T follicular helper cell (primary cell): Measurements from ENCODE around the gene UGGT2.
"Not testable (repeated sequence)": the region's sequence is repeated elsewhere in the genome, so short reads cannot be mapped to it uniquely, and the experiment has no call there.

ENCODE experiments used
- DNase-seq: peaks from one replicate; pipeline ENCODE4 v3.0.0-alpha.2; 2020; ENCODE audit warnings: low read depth
- total RNA-seq, 2 experiments: gene quantifications; one replicate each; lab custom pipeline; 2026; lab: John Stamatoyannopoulos, UW

Gene UGGT2
- total RNA-seq: 0 to 0.04 reads per million in 2 experiments

DNA sequence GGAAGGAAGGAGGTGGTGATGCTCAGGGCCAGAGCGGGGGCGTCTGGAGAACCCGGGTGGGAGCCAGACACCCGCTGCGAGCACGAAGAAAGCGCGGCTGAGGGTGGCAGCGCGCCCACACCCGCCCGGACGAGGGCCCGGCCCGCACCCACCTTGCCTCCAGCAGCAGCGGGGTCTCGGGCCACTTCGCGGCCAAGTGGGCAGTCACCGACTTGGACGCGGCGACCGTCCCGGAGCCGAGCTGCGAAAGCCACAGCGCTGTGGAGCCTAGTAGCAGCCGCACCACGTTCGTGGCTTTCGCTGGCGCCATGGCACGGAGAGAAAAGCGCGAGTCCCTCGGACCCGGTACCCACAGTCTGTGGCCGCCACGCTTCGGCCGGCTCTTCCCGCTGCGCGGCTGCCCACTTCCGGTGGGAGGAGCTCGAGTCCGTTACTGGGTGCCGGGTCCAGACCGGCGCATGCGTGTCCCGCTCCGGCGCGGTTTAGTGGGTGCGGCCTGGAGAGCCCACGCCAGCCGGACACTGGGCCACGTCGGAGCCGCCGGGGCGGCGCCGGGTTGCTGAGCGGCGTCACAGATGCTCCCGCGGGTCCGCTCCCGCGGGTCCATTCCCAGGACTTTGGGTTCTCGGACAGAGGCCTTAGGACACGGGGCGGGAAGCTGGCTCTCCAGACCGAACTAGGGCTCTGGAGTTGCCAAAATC lies at the start of gene UGGT2:
Gene UGGT2, minus strand, starts transcription at position 399 of the 701 bp plus-strand sequence. Its CDS starts 89 bp downstream, at position 310.
- no peak for DNase-seq

- DNase-seq: no peak
Observed at GRCh38 chr13:96100457-96101220, 47.4 kb upstream of the UGGT2 start.

GRCh38 chr13:96093296-96094006 lies 40.2 kb upstream of the UGGT2 start:
- no peak for DNase-seq

GRCh38 chr13:96091164-96092117 lies 38.2 kb upstream of the UGGT2 start:
- DNase-seq: no peak

DNA sequence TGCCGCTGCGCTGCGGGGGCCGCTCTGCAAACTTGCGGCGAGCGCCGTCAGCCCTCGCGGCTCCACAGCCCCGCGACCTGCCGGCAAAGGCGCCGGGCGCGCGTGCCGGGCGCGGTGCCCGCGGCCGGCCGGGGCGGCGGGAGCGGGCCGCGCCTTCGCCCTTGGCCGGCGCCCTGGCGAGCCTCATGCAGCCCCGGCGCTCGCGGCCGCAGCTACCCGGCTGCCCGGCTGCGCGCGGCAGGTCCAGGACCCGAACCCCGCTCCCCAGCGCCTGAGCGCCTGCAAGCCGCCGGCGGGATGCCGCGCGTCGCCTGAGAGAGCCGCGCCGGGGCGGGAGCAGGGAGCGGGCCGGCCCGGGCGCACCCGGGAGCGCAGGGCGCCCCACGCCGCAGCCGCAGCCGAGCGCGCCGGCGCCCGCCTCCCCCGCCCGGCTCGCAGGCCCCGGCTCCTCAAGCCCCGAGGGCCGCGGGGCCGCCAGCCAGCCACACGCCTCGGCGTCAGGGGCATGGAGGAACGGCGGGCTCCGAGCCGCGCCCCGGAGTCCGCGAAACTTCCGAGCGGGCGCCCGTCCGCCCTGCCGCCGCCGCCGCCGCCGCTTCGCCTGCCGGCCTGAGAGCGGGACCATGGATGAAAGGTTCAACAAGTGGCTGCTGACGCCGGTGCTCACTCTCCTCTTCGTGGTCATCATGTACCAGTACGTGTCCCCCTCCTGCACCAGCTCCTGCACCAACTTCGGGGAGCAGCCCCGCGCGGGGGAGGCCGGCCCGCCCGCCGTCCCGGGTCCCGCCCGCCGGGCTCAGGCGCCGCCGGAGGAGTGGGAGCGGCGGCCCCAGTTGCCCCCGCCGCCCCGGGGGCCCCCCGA lies 37.3 kb upstream of the UGGT2 start:
- no peak for DNase-seq

DNA sequence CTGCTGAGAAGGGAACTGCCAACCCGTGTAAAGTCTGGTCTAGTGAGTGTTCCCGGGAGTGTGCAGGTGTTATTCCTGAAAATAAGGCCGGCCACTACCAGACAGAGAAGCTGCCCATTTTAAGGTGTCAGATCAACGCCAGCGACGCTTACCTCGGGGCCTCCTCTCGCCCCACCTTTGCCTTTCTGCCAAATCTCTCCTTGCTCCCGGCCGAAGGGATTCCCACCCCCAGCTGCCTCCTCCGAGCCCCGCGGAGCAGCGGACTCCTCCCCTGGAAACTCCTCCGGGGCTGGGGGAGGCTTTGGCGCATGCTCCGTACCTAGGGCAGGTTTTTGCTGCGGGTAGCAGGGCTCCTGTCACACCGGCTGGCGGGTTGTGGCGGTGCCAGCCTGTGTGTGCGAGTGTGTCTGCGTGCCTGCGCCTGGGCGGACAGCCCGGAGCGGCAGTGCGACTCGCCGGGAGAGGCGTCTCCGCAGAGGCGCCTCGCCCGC lies 36.6 kb upstream of the UGGT2 start, which contains the start of gene HS6ST3:
Gene HS6ST3, plus strand, starts transcription at position 359 of the 491 bp plus-strand sequence.
- DNase-seq: no peak

DNA sequence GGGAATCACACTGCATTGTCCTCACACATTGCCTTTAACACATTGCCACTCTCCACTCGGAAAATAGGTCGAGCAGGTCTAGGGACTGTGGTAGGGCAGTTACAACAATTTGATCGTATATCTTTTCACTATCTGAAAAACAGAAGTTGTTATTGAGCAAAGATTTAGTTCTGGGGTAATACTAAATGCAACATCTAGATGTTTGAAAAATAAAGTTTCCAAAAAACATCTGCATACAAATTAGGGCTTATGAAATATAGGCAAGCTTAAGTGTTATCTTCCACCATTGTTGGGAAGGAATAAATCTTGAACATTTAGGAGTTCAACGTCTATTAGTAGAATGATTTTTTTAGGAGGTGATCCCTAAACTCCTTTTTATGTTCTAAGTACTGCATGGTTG lies 35.9 kb upstream of the UGGT2 start:
- no peak for DNase-seq

- DNase-seq: no peak
Observed at GRCh38 chr13:96086736-96087135, 33.5 kb upstream of the UGGT2 start.

DNA sequence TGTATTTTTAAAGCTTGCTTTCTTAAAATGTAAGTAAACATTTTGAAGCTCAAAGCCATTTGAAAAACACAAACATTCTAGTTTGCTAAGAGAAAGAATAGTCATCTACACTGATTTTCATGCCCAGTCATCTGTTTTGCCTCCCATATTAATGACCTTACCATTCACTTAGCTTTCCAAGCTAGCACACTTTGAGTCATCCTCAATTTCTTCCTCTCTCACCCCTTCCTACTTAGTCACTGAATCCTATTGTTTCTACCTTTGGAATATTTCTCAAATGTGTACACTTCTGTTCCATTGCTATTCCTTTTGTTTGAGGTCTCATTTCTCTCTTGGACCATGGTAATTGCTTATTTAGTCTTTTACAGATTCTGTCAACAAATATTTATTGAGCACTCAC lies 29.4 kb upstream of the UGGT2 start:
- no peak for DNase-seq

DNA sequence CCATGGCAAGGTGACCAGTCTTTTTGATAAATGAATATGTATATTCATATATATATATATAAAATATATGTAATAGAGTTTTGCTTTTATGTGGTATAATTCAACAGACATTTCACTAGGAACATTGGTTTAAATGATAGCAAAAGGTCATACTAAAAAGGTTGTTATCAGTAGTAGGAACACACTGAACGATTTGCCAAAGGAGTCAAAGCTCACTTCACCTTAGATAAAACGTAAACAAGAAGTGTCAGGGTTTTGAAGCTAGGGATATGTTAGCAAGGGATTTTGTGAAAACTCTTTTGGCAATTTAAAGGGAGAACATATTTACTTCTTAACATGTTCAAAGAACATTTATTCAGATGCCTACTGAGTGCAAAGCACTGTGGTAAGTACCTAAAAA lies 28.7 kb upstream of the UGGT2 start:
- DNase-seq: no peak

GRCh38 chr13:96080676-96081075 lies 27.5 kb upstream of the UGGT2 start:
- DNase-seq: no peak

DNA sequence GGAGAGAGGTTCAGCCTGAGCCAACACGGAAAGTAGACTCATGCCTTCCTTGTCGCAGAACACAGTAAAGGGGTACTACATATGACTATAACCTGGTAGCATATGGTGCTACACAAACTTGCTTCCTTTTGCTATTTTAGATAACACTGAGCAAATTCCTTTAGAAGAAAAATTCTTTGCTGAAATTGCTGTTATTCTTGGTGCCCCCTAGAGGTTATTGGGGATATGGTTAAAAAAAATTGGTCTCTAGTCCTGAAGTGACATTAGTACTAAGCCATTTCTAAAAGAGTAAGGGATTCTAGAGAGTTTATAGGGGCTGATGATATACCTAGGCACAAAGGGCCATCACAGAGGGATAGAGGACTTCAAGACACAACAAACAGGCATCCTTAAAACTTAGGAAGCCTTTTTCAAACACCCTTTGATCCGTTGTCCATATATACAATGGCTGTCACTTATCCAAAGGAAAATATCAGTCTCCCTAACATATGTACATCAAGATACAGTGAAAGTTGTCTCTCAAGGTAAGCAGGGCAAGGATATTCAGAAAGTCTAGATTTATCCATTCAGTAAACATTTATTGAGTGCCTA lies 22.8 kb upstream of the UGGT2 start:
- DNase-seq: no peak

- DNase-seq: no peak
Observed at GRCh38 chr13:96072392-96072791, 19.2 kb upstream of the UGGT2 start.

DNA sequence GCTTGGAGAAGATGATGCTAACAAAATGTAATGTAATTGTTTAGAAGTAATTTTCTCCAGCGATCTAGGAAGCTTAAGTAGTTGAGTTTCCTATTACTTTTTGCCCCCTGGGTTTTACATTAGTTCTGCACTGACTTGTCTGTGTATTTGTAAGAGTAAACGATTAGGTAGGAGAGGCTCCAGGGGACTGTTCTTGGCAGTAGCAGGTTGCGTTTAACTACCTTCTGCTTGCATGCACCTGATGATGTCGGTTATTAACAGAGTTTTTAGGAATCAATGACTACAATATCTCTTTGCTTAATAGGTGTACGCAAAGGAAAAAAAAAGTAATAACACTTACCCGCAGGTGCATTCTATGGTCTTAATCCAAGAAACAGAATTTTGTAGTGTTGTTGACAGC lies 18.3 kb upstream of the UGGT2 start:
- no peak for DNase-seq

GRCh38 chr13:96068729-96069128 lies 15.5 kb upstream of the UGGT2 start:
- no peak for DNase-seq

- DNase-seq: no peak
Observed at GRCh38 chr13:96065849-96066248, 12.6 kb upstream of the UGGT2 start.

GRCh38 chr13:96052656-96053002 lies 572 bp downstream of the UGGT2 start:
- DNase-seq: no peak

- DNase-seq: not testable (repeated sequence)
Observed at GRCh38 chr13:96051946-96052345, 1.3 kb downstream of the UGGT2 start.

- DNase-seq: not testable (repeated sequence)
Observed at GRCh38 chr13:96051491-96051890, 1.7 kb downstream of the UGGT2 start.

GRCh38 chr13:96050955-96051354 lies 2.2 kb downstream of the UGGT2 start:
- DNase-seq: not testable (repeated sequence)
